IMR-90 (cell line): ENCODE measurements around the gene PPFIA2. TPM values are rescaled to one million over a fixed set of nuclear protein-coding genes. Genes with fewer than 3 reads are reported as not detected.

Experiments
- ATAC-seq: fragments of 200-7000 bp; cut with Tn5 transposase; 2 replicates; pipeline ENCODE4 v1.9.1; 2020; ENCODE audit warnings: low read depth, mild to moderate bottlenecking, moderate library complexity
- BruUV-seq: library from RNA; stranded (reverse); fragments of 400-500 nt; replicated peaks from 2 replicates; lab custom pipeline; 2021; lab: Mats Ljungman, UMichigan
- CTCF ChIA-PET: fragments of 300-600 bp; formaldehyde crosslinking; extraction: SDS; loops from one replicate; lab custom pipeline; 2021; ENCODE audit warnings: antibody characterized with exemption; lab: Yijun Ruan, JAX
- POLR2A ChIA-PET: fragments of 300-600 bp; sonication (Branson Sonifier 250); formaldehyde crosslinking; loops from one replicate; lab custom pipeline; 2022; ENCODE audit warnings: antibody characterized with exemption; ENCODE audit not compliant: unreplicated experiment; lab: Charles Lee
- DNase-seq: peaks from one replicate; pipeline ENCODE4 v3.0.0; 2013
- H2AFZ ChIP-seq: replicated peaks from 2 replicates; pipeline ENCODE3; 2013; ENCODE audit warnings: low read length, mild to moderate bottlenecking; ENCODE audit not compliant: poor library complexity
- H2AK5ac ChIP-seq: 2 replicates; pipeline ENCODE4 v1.6.1; 2013; ENCODE audit warnings: low read depth, low read length, inconsistent platforms
- H2AK9ac ChIP-seq: replicated peaks from 2 replicates; pipeline ENCODE3; 2013; ENCODE audit warnings: mild to moderate bottlenecking, low read depth, low read length, moderate library complexity; ENCODE audit not compliant: poor library complexity
- H2BK120ac ChIP-seq: 2 replicates; pipeline ENCODE4 v1.6.1; 2013; ENCODE audit warnings: low read depth, low read length, inconsistent platforms
- H2BK15ac ChIP-seq: 3 replicates; pipeline ENCODE4 v1.6.1; 2013; ENCODE audit warnings: low read depth, low read length, inconsistent platforms
- H2BK20ac ChIP-seq: 2 replicates; pipeline ENCODE4 v1.6.1; 2013; ENCODE audit warnings: low read depth, mild to moderate bottlenecking, inconsistent platforms, low read length, moderate library complexity
- H2BK5ac ChIP-seq: 2 replicates; pipeline ENCODE4 v1.6.1; 2013; ENCODE audit warnings: mild to moderate bottlenecking, low read depth, low read length, inconsistent platforms; ENCODE audit not compliant: poor library complexity, severe bottlenecking
- H3K14ac ChIP-seq: replicated peaks from 2 replicates; pipeline ENCODE4 v1.6.1; 2013; ENCODE audit warnings: low read depth, low read length, inconsistent platforms
- H3K18ac ChIP-seq: 2 replicates; pipeline ENCODE4 v1.6.1; 2013; ENCODE audit warnings: low read depth, low read length, control low read depth
- H3K23ac ChIP-seq: 2 replicates; pipeline ENCODE4 v1.6.1; 2013; ENCODE audit warnings: low read depth, low read length, inconsistent platforms
- H3K27ac ChIP-seq: 2 replicates; pipeline ENCODE4 v1.5.1; 2013; ENCODE audit warnings: mild to moderate bottlenecking, control low read depth, low read length; ENCODE audit not compliant: insufficient read depth
- H3K27me3 ChIP-seq: 2 replicates; pipeline ENCODE4 v1.6.1; 2013; ENCODE audit warnings: low read length; ENCODE audit not compliant: control insufficient read depth, insufficient read depth
- H3K36me3 ChIP-seq: 2 replicates; pipeline ENCODE4 v1.6.1; 2013; ENCODE audit warnings: low read length, mixed read lengths; ENCODE audit not compliant: control insufficient read depth, insufficient read depth
- H3K4ac ChIP-seq: 2 replicates; pipeline ENCODE4 v1.6.1; 2013; ENCODE audit warnings: low read depth, low read length, inconsistent platforms
- H3K4me1 ChIP-seq: 2 replicates; pipeline ENCODE4 v1.6.1; 2013; ENCODE audit warnings: low read length, mixed read lengths; ENCODE audit not compliant: control insufficient read depth, insufficient read depth
- H3K4me2 ChIP-seq: 2 replicates; pipeline ENCODE4 v1.6.1; 2013; ENCODE audit warnings: low read depth, mild to moderate bottlenecking, control low read depth, low read length, moderate library complexity
- H3K4me3 ChIP-seq: 2 replicates; pipeline ENCODE4 v1.5.1; 2013; ENCODE audit warnings: low read depth, mild to moderate bottlenecking, control low read depth, low read length, moderate library complexity; ENCODE audit not compliant: insufficient read depth
- H3K56ac ChIP-seq: 2 replicates; pipeline ENCODE4 v1.6.1; 2013; ENCODE audit warnings: low read length, inconsistent platforms; ENCODE audit not compliant: insufficient read depth; ENCODE audit errors: extremely low read depth
- H3K79me1 ChIP-seq, 2 experiments: 2 replicates each; pipeline ENCODE4 v1.6.1; 2013; ENCODE audit warnings: low read length in 2 of 2, inconsistent platforms in 1 of 2, low read depth in 1 of 2
- H3K9ac ChIP-seq: 2 replicates; pipeline ENCODE4 v1.6.1; 2013; ENCODE audit warnings: low read depth, low read length, control low read depth
- H3K9me1 ChIP-seq: 2 replicates; pipeline ENCODE4 v1.6.1; 2013; ENCODE audit warnings: low read length, inconsistent platforms; ENCODE audit not compliant: insufficient read depth
- H3K9me3 ChIP-seq: 2 replicates; pipeline ENCODE4 v1.6.1; 2013; ENCODE audit warnings: low read length; ENCODE audit not compliant: control insufficient read depth, insufficient read depth
- H4K20me1 ChIP-seq: 2 replicates; pipeline ENCODE4 v1.6.1; 2013; ENCODE audit warnings: low read length, inconsistent platforms; ENCODE audit not compliant: insufficient read depth
- H4K5ac ChIP-seq: 2 replicates; pipeline ENCODE4 v1.6.1; 2013; ENCODE audit warnings: mild to moderate bottlenecking, low read depth, low read length, control low read depth
- H4K8ac ChIP-seq, 2 experiments: 2 replicates each; pipeline ENCODE4 v1.6.1; 2013; ENCODE audit warnings: low read depth in 2 of 2, low read length in 2 of 2, control low read depth in 1 of 2, inconsistent platforms in 1 of 2
- H4K91ac ChIP-seq: 2 replicates; pipeline ENCODE4 v1.6.1; 2013; ENCODE audit warnings: low read depth, low read length, inconsistent platforms; ENCODE audit not compliant: insufficient read depth
- CEBPB ChIP-seq: IDR thresholded peaks from 2 replicates; pipeline ENCODE4 v1.6.1; 2012; ENCODE audit warnings: low read depth, low read length, improper control_type of control experiment
- SMC3 ChIP-seq: fragments of 150-350 bp; IDR thresholded peaks from 2 replicates; pipeline ENCODE4 v1.6.1; 2016; ENCODE audit warnings: low read depth, mild to moderate bottlenecking, antibody characterized with exemption, low read length, moderate library complexity
- WGBS, 2 experiments: methylation state at CpG; one replicate each; pipeline versions ENCODE4 v1.1.5 to v1.1.7; 2013; ENCODE audit warnings: missing lambda C conversion rate in 2 of 2; ENCODE audit not compliant: insufficient read length in 1 of 2; ENCODE audit errors: extremely low coverage in 2 of 2; 5-methylcytosine and 5-hydroxymethylcytosine counted together
- dilution Hi-C: fragments of 300-500 bp; cut with HindIII; formaldehyde crosslinking; loops from one replicate; pipeline ENCODE4 v1.14.3; 2018; ENCODE audit warnings: low sequenced_read_pairs; ENCODE audit not compliant: unreplicated experiment
- in situ Hi-C: fragments of 300-500 bp; cut with MboI; formaldehyde crosslinking; loops from 3 replicates; pipeline ENCODE4 v1.14.3; 2019; ENCODE audit warnings: low sequenced_read_pairs, inconsistent platforms, mixed read lengths
- intact Hi-C: fragments of 100-400 bp; cut with micrococcal nuclease; formaldehyde crosslinking; loops from 2 replicates; pipeline ENCODE4 v1.10.0; 2022
- polyA plus RNA-seq, 3 experiments: library from polyadenylated mRNA; depleted of rRNA; stranded (reverse); fragments of >200 nt; gene quantifications; 2 replicates each; pipeline ENCODE4 v1.2.3, GENCODE V29; 2012; ENCODE audit warnings: low replicate concordance in 1 of 3
- total RNA-seq: library from RNA; depleted of rRNA; stranded (reverse); fragments of >200 nt; gene quantifications from 2 replicates; pipeline ENCODE4 v1.2.3, GENCODE V29; 2012

Gene PPFIA2
- total and polyA plus RNA-seq, 2 of the 4 experiments (the other 2 are of a cell fraction), result 0.29 to 1.3 TPM

DNA sequence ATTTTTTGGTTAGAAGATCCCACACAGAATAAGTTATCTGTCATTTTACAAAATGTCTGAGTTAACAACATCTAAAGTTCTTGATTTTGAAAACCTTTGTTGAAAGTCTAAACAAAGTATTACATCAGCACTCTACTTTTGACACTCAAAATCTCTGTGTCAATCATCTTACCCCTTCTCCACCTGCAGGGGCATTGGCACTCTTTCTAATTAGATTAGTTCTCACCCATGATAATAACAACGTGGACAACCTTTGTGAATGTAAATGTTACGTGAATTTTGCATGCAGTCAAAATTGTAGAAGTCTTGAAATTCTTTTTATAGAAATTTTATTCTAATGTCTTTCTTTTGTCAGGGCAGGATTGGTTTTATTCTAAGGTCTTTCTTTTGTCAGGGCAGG lies 33.5 kb upstream of the PPFIA2 start:
- Histone ChIP-seq H3K4me3 (no peak overlapping the region), H4K91ac (no peak overlapping the region), H3K4ac (no peak overlapping the region), H2AFZ (no peak overlapping the region), H3K4me2 (no peak overlapping the region), H2BK20ac (no peak overlapping the region), H2AK5ac (no peak overlapping the region), H4K5ac (no peak overlapping the region), H2BK15ac (no peak overlapping the region), H3K27me3 (no peaks in the 10 kb centered on the region), H2BK5ac (no peak overlapping the region), H3K18ac (no peak overlapping the region), H3K9me1 (no peaks in the 10 kb centered on the region), H4K20me1 (no peaks in the 10 kb centered on the region), H3K27ac (no peak overlapping the region), H2BK120ac (no peak overlapping the region), H3K36me3 (no peaks in the 10 kb centered on the region), H2AK9ac (no peak overlapping the region), H3K14ac (no peak overlapping the region), H3K9ac (no peak overlapping the region), H3K79me1 (no peaks in the 10 kb centered on the region), H3K9me3 (peaks cover 2% of the 10 kb centered on the region; the same call in 1 of the 2 replicates), H4K8ac (no peak overlapping the region), H3K4me1 (no peaks in the 10 kb centered on the region), H3K56ac (no peak overlapping the region), H3K23ac (no peak overlapping the region)
- POLR2A ChIA-PET, result no interaction called here
- TF ChIP-seq CEBPB (no peak), SMC3 (no peak)
- no peak for ATAC-seq
- WGBS, 2 experiments, result no CpG with 5 or more reads among the region's 2 CpGs
- CTCF ChIA-PET, result no interaction called here
- DNase-seq, result no peak
- dilution Hi-C loops, result no loop called here
- intact Hi-C loops, result no loop called here
- BruUV-seq, result no TSS peak
- in situ Hi-C loops, result no loop called here
